Measurements from ENCODE around the gene NR2C1. TPM values are rescaled to one million over a fixed set of nuclear protein-coding genes. Genes with fewer than 3 reads are reported as not detected.

Gene NR2C1
- 26.1 and 39.6 TPM in 2 replicates for total RNA-seq

GRCh38 chr12:95072900-95073697 is at the start of gene NR2C1:
Gene NR2C1 (minus strand): TSS chr12:95073618. CDS start chr12:95067384, 6,234 bp downstream.

GRCh38 chr12:95003213-95003920 is 70.1 kb downstream of the NR2C1 start, which contains the start of gene NDUFA12:
Gene NDUFA12 (minus strand): TSS chr12:95003697. CDS start chr12:95003680, 17 bp downstream.

Other genes with a start within 250 kb of the NR2C1 start
- gene NDUFA12, start 69.9 kb downstream of the NR2C1 start, total RNA-seq: 71.1 and 137 TPM in 2 replicates
- 3.3 and 4.2 TPM in 2 replicates for gene FGD6, start 143.8 kb upstream of the NR2C1 start, total RNA-seq
- gene VEZT, start 144.2 kb upstream of the NR2C1 start, total RNA-seq: 18.4 and 29.7 TPM in 2 replicates

All from cardiac ventricle fibroblast (primary cell).